GM18870 (cell line): ENCODE data around the gene ANO4.
"Not testable (repeated sequence)": the region's sequence is repeated elsewhere in the genome, so short reads cannot be mapped to it uniquely, and the experiment has no call there.

Experiments used
- ATAC-seq: cut with Tn5 transposase; IDR thresholded peaks from one replicate; pipeline ENCODE4 v1.9.1; 2021; ENCODE audit warnings: moderate library complexity; ENCODE audit not compliant: unreplicated experiment

ANO4 gene

DNA sequence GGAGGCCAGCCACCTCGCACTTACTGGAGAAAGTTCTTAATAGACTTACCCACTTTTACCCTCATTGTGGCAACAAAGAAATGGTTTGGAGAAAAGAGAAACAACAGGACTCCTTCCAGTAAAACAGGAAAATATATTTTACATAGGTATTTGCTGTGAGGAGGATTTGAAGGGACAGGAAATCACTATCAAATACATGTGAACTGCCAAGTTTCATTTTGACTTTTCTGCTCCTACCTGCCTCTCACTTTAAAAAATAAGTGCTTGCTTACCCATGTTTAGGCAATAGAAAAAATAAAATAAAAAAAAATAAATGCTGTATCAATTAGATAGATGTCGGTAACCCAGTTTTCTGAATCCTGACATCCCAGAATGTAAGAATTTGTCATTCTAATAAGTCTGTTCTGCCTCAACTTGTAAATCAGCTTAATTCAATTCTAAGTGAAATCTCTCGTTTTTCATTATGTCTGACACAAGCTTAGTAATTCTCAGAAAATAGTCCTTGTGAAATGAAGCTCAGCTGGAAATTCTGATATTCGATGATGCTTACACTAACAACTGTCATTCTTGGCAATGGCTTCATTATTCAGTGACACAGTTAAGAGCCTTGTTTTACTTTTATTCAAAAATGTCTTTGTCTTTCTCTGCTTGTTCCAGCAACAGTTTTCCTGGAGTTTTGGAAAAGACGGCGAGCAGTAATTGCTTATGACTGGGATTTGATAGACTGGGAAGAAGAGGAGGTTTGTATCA lies 284.1 kb downstream of the ANO4 start:
- no peak for ATAC-seq

DNA sequence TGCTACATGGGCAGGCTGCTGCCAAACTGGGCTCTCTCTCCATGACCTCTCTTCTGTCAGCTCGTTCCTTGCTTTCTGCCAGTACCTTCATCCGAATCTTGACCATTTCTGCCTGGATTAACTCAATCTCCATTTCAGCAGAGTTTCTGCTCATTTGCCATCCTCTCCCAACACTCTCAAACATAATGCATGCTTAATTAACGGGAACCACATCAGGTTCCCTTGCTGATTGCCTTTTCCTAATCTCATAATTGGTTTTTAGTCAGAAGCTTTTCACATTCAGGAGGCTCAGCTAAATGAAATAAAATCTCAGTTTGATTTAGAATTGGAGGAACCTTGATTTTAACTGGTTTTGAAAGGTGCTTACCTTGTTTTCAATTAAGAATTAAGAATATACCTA lies 288.1 kb downstream of the ANO4 start:
- no peak for ATAC-seq

DNA sequence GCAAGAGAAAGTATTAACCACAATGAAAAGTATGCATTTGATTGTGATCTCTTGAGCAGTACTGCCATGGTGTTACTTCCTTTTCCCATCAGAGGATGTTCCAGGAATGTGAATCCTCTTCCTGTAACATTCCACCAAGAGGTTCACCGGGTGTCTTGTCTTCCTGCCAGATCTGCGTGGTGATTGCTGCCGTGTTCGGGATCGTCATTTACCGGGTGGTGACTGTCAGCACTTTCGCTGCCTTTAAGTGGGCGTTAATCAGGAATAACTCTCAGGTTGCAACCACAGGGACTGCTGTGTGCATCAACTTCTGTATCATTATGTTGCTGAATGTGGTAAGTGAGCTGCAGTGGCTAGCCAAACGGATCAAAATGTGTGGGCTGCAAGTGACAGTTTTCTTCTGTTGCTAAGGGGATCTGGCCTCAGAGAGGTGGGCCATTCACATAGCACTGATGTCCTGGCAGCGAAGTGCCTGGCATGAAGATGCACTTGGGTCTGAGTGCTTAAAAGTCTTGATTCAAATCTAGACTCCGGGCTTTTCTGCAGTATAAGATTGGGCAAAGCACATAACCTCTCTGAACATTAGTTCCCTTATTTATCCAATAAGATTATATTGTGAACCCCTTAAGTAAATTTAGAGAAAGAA lies 292.0 kb downstream of the ANO4 start:
- no peak for ATAC-seq

DNA sequence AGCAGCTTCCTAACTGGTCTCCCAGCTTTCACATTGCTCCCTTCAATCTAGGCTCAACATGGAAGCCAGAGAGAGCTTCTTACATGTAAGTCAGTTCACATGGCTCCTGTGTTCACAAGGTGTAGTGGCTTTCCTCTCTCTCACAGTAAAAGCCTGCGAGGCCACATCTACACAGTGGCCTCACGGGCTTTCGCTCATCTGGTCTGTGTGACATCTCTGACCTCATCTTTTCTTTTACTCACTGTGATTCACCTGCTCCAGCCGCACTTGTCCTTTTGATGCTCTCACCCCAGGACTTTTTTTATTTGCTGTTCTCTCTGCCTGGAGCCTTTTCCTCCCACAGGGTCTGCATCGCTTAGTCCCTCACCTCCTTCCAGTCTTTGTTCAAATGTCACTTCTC lies 293.3 kb downstream of the ANO4 start:
- no peak for ATAC-seq

DNA sequence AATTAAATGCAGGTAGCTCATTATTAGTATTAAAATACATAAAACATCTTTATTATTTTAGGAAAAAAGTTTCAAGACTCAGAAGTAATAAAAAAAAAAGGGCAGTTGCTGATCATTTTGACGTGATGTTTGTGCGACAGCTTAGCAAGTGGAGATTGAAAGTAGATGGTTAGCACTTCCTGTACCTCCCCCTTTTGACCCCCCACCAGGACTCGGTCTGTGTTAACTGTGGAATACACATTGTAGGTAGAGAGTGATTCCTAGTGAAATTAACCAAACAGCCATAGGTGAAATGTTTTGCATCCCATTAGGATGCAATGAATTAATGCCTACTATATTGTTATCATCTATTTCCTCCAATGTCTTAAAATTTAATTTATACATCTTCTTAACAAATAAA lies 294.7 kb downstream of the ANO4 start:
- no peak for ATAC-seq

DNA sequence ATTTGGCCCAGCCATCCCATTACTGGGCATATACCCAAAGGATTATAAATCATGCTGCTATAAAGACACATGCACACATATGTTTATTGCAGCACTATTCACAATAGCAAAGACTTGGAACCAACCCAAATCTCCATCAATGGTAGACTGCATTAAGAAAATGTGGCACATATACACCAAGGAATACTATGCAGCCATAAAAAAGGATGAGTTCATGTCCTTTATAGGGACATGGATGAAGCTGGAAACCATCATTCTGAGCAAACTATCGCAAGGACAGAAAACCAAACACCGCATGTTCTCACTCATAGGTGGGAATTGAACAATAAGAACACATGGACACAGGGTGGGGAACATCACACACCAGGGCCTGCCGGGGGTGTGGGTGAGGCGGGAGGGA lies 295.6 kb downstream of the ANO4 start:
- ATAC-seq: not testable (repeated sequence)

DNA sequence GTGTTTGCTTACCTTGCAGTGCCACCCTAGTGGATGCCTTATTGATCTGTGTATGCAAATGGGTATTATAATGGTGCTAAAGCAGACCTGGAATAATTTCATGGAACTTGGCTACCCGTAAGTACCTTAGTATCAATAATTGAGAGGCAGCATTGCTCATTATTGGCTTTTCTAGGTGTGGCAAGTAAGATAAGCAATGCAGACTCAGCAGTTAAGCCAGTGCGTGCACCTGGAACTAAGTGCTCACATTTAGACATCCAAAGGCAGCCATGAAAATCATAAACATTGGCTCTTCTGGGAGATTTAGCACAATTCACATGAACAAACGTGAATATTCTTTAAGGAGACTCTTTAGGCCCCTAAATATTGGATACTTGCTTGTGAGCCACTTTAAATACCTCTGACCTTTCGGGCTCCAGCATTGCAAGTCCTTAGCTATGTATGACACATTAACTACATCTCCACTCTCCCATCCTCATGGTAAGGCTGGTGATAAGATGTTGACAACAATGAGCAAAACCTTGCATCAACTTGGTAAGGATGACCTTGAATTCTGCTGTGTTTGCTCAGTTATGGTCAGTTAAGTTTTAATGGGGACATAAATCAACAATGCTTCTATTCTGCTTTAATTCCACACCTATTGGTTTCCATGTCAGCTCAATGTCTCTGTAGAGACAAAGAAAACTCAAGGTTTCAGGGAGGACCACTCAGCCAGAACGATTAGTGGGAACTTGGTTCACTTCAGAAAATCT lies 303.4 kb downstream of the ANO4 start:
- no peak for ATAC-seq

DNA sequence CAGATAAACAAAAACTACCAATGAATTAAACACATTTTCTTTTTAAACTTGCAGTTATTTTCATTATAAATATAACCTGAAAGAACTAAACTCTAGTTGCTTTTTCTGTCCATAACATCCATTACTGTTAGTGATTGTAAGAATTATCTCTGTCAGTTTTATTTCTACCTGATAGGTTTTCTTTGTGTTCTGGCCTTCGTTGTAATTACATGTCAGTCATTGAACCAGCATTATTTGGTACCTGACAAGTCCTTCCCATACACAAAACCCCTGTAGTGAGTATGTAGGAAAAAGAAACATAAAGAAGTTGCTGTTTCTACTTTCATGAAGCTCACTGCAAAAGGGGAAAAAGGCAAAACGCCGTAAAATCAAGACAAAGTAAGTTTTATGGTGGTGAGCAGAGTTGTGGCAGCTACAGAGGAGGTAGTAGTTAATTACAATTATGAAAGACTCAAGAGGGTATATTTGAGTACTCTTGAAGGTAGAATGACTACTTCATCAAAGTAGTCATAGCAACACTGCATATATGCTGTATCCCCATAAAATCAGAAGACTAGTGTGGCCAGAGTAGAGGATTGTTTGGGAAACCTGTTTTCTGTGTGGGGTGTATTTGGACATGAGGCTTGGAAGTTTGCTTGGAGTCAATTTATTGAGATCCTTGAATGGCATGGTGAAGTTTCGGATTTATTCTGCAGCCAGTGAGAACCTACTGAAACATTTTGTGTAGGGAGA lies 312.6 kb downstream of the ANO4 start:
- ATAC-seq: no peak

DNA sequence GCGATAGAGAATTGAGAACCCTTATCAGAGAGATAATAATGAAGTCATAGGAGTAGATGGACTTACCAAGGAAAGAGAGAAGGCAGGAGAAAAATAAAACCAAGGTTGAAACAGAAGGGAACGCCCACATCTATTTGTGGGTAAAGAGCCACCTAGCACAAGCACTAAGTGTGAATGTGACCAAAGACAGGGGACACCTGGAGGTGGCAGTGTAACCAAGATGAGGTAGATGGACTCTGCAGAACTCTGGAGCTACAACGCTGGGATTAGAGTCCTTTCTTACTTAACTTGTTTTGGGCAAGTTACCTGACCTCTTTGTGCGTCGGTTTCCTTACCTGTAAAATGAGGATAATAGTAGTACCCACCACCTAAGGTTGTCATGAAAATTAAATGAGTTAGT lies 313.6 kb downstream of the ANO4 start:
- no peak for ATAC-seq

DNA sequence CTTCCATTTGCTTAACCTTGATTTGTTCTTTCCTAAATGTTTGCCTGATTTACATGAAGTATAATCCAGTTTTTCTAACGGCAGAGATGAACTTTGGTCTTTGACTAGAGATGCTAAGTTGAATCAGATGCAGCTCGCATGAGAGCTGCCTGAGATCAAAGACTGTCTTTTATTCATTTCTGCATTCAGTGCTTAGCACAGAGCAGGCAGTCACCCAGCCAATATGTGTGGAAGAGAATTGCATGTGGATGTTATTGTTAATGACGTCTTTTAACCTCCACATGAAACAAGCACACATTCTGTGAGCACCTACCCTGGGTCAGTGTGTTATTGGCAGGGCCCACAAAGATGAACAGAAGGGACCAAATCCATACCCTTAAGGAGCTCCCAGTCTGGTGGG lies 316.3 kb downstream of the ANO4 start:
- ATAC-seq: no peak

DNA sequence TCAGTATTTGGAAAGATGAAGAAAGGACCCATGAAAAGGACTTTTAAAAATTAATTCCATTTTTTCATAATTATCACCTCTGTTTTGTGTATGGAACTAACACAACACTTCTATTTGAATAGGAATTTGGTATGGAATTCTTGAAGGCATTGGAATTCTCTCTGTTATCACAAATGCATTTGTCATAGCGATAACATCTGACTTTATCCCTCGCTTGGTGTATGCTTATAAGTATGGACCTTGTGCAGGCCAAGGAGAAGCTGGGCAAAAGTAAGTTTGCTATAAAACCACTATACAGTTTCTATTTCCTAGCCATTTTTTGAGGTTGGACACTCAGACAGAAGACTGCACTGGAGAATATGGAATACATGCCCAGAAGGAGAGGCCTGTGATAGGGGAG lies 316.9 kb downstream of the ANO4 start:
- ATAC-seq: no peak

DNA sequence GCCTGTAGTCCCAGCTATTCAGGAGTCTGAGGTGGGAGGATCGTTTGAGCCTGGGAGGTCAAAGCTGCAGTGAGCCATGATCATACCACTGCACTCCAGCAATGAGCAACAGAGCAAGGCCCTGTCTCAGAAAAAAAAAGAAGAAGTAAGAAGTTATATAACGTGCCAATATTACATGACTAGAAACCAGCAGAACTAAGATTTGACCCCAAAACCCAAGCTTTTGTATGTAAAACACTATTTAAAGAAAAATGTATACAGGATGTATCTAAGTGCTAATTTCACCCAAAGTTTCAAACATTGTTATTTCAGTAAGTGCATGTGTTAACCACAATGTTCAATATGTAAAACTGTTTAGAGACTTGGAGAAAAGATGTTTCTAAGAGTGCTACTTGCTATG lies 320.8 kb downstream of the ANO4 start:
- peak; percentile 40 for ATAC-seq

DNA sequence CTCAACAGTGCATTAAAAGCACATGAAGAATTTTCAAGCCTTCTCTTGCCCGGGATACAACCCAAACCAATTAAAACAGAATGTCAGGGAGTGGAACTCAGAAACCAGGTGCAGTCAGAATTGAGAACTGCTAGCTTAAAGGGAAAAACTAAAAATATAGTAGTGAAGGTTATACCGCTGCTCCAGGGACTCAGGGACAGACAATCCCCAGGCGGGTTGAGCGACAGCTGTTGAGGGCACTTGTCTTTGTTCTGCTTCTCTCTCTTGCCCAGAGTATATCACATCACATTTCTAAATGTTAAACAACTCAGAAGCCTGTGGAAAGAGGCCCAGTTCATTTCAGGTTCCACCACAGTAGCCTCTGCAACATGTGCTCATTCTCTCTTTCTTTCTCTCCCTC lies 322.3 kb downstream of the ANO4 start:
- no peak for ATAC-seq

DNA sequence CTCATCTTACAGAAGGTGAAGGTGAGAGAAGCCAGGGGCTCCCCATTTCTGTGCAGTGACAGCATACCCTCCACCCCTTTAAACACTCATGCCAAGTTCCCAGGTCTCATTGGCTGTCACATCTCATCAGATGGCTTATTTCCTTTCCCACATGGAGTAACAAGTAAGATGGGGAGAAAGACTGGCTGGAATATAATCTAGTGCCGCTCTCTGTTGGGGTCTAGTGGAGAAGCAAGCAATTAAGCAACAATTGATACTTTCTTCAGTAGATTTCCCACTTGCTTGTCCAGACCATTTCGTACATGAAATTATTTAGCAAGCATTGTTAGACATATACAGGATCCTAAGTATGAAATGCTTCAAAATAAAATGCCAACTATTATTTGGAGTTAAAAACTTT lies 323.3 kb downstream of the ANO4 start:
- ATAC-seq: no peak

DNA sequence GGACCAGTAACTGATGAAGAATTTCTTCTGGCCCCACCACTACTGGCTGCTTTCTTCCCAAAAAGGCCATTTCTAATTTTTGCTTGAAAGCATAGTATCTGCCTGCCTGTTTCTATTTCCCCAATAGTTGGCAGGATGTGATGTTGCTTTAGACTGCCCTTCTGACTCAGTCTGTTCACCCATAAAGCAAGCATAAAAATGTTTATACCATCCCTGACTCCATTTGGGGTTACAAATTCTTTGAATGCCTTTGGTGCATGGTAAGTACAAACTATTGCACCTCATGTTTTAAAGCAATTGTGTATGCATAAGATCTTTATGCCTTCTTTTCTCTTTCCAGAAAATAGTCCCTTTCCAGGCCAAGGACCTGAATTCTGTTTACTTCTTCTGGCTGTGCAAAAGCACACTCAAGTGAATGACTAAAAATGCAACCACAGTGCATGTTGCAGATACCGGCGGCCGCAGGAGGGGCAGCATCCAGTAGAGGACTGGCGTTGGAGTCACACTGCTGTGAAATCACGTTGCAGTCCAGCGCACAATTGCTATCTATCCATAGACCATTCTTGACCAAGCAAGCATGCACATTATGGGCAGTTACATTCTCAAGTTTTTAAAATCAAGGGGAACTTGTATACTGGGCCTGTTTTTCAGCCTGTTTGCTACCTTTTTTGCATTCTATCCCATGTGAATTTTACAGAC lies 333.1 kb downstream of the ANO4 start:
- ATAC-seq: no peak

DNA sequence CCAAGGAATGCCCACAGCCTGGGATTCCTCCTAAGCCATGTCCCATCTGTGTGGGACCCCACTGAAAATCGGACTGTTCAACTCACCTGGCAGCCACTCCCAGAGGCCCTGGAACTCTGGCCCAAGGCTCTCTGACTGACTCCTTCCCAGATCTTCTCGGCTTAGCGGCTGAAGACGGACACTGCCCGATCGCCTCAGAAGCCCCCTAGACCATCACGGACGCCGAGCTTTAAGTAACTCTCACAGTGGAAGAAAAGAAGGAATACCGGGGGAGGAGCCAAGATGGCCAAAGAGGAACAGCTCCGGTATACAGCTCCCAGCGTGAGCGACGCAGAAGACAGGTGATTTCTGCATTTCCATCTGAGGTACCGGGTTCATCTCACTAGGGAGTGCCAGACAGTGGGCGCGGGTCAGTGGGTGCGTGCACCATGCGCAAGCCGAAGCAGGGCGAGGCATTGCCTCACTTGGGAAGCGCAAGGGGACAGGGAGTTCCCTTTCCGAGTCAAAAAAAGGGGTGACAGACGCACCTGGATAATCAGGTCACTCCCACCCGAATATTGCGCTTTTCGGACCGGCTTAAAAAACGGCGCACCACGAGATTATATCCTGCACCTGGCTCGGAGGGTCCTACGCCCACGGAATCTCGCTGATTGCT lies 351.3 kb downstream of the ANO4 start:
- not testable (repeated sequence) for ATAC-seq

DNA sequence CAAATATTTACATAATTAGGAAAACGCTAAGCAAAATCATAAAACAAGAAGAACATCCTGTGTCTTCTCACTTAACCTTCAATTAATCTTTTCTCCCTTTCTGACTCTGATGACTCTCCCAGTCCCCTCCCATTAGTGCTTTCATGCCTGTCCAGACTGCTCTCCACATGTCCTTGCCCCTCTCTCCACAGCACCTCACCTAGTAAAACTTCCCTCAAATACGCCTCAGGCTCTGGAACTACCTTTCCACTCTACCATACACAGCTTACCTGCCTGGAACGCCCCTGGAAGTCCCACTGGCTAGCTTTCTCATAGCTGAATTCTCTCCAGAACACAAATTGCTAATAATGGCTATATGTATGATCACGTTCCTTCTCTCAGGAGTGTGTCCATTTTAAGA lies 370.7 kb downstream of the ANO4 start:
- no peak for ATAC-seq

DNA sequence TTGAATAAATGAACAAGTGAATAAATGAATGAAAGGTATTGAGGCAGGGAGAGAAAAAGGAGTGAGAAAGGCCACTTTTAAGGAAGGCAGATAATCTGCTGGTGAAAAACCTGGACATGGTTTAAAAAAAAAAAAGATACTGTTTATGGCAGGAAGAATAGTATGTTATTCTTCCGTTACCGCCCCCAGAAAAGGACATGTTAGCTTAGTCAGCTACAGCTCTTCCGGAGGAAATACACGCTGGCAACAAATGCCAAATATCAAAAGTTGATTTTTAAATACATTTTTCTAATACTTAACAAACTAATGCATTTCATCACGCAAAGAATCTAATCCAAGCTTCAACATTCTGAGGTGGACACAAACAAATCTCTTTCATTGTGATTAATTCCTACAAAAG lies 372.3 kb downstream of the ANO4 start:
- no peak for ATAC-seq

DNA sequence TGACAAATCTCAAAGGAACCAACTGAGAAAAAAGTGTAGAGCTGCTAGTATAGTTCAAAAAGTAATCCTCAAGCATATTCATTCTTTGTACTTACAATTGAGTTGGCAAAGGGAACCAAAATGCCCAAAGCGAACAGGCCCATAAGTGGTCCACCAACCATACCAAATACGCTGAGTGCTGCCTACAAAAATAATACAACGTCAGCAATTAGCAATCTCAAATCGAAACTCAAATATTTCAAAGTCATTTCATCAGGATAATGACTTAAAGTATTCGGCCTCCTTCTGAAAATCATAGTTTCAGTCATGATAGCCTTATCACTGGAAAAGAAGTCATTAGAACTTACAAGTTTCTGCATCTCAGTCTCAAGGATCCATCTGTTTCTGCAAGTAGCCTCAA lies 373.4 kb downstream of the ANO4 start:
- ATAC-seq: no peak

DNA sequence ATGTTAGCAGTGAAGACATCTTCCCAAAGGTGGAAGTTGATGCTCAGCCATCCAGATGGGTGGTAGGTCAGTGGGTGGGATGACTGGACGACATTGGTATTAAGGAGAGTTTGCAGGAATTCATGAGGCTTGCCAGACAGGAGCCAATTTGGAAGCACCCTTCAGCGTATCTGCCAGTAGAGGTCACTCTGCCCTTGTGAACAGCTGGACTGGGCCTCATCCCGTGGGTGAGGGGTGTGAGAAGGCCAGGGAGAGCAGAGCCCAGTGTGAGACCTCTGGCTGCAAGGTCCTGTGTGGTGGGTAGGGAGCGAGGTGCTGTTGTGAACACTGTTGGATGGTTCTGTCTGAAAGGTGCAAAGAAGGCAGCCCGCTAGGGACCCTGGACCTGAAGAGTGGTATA lies 377.7 kb downstream of the ANO4 start:
- ATAC-seq: no peak
